ENCODE measurements around the gene MINDY1.
A peak's percentile ranks its signal among the peaks of the same experiment; 100 is the strongest.

MINDY1 gene

GRCh38 chr1:151005729-151006319 is 878 bp downstream of the MINDY1 start:
- no peak for TF ChIP-seq CTCF (IDR thresholded peaks at IDR 0.05; ENCODE audit: borderline replicate concordance, insufficient read depth, low read depth, low read length)
- peak overlapping the region; percentile 57 for H3K4me3 ChIP-seq (ENCODE audit: low read depth, low read length)

GRCh38 chr1:151003180-151003579 is 3.5 kb downstream of the MINDY1 start:
- no peak for TF ChIP-seq CTCF (IDR thresholded peaks at IDR 0.05; ENCODE audit: borderline replicate concordance, insufficient read depth, low read depth, low read length)
- H3K4me3 ChIP-seq (ENCODE audit: low read depth, low read length) = no peak overlapping the region

GRCh38 chr1:151002611-151003010 is 4.1 kb downstream of the MINDY1 start:
- no peak overlapping the region for H3K4me3 ChIP-seq (ENCODE audit: low read depth, low read length)
- no peak for TF ChIP-seq CTCF (IDR thresholded peaks at IDR 0.05; ENCODE audit: borderline replicate concordance, insufficient read depth, low read depth, low read length)

- no peak for TF ChIP-seq CTCF (IDR thresholded peaks at IDR 0.05; ENCODE audit: borderline replicate concordance, insufficient read depth, low read depth, low read length)
- H3K4me3 ChIP-seq (ENCODE audit: low read depth, low read length) = no peak overlapping the region
Measured at GRCh38 chr1:151002051-151002450, 4.7 kb downstream of the MINDY1 start.

- TF ChIP-seq CTCF (IDR thresholded peaks at IDR 0.05; ENCODE audit: borderline replicate concordance, insufficient read depth, low read depth, low read length) = no peak
- H3K4me3 ChIP-seq (ENCODE audit: low read depth, low read length) = no peak overlapping the region
Measured at GRCh38 chr1:151001602-151002001, 5.1 kb downstream of the MINDY1 start.

GRCh38 chr1:151000408-151000807 is 6.3 kb downstream of the MINDY1 start:
- H3K4me3 ChIP-seq (ENCODE audit: low read depth, low read length) = no peak overlapping the region
- TF ChIP-seq CTCF (IDR thresholded peaks at IDR 0.05; ENCODE audit: borderline replicate concordance, insufficient read depth, low read depth, low read length) = no peak

- no peak for TF ChIP-seq CTCF (IDR thresholded peaks at IDR 0.05; ENCODE audit: borderline replicate concordance, insufficient read depth, low read depth, low read length)
- H3K4me3 ChIP-seq (ENCODE audit: low read depth, low read length) = no peak overlapping the region
Measured at GRCh38 chr1:150999926-151000325, 6.8 kb downstream of the MINDY1 start.
